Sigmoid colon (tissue), 7 donors: ENCODE measurements around the gene VAT1L. TPM values are rescaled to one million over a fixed set of nuclear protein-coding genes. Genes with fewer than 3 reads are reported as not detected.

Source experiments
- DNase-seq: peaks from one replicate; pipeline ENCODE4 v3.0.0-alpha.2; 2019
- H3K27ac ChIP-seq, 4 donors: fragments of 200-600 bp; sonication (generic); one replicate each; pipeline ENCODE4 v1.5.1; 2016 to 2019; ENCODE audit warnings: mild to moderate bottlenecking in 1 of 4
- H3K27me3 ChIP-seq, 3 donors: fragments of 200-600 bp; sonication (generic); one replicate each; pipeline ENCODE4 v1.5.1; 2019; ENCODE audit warnings: mild to moderate bottlenecking in 1 of 3
- H3K36me3 ChIP-seq, 4 donors: fragments of 200-600 bp; sonication (generic); one replicate each; pipeline ENCODE4 v1.5.1; 2016 to 2019
- H3K4me1 ChIP-seq, 4 donors: fragments of 200-600 bp; sonication (generic); one replicate each; pipeline ENCODE4 v1.5.1; 2017 to 2019
- H3K4me3 ChIP-seq, 4 donors: fragments of 200-600 bp; sonication (generic); one replicate each; pipeline ENCODE4 v1.5.1; 2017 to 2019; ENCODE audit warnings: mild to moderate bottlenecking in 2 of 4, moderate library complexity in 1 of 4
- H3K9me3 ChIP-seq, 4 donors: fragments of 200-600 bp in 3 of 4; sonication (generic) in 3 of 4; one replicate each; pipeline versions ENCODE4 v1.5.1 to v1.6.1; 2013 to 2019
- EP300 ChIP-seq, 4 donors: sonication (generic); formaldehyde crosslinking; IDR thresholded peaks; one replicate each; pipeline ENCODE4 v1.6.1; 2017; ENCODE audit warnings: antibody characterized with exemption in 4 of 4
- POLR2A ChIP-seq, 2 donors: fragments of 450-650 bp; IDR thresholded peaks; one replicate each; pipeline ENCODE4 v1.6.1; 2016; ENCODE audit warnings: antibody characterized with exemption in 2 of 2, mild to moderate bottlenecking in 2 of 2, moderate library complexity in 2 of 2
- POLR2AphosphoS5 ChIP-seq, 4 donors: sonication (generic); formaldehyde crosslinking; IDR thresholded peaks; one replicate each; pipeline ENCODE4 v1.6.1; 2017; ENCODE audit warnings: antibody characterized with exemption in 4 of 4
- WGBS, 2 donors: extraction: QIAGEN DNeasy Blood & Tissue Kit; methylation state at CpG; one replicate each; pipeline ENCODE4 v1.1.7; 2013; 5-methylcytosine and 5-hydroxymethylcytosine counted together
- intact Hi-C: fragments of 100-400 bp; cut with DNase I; formaldehyde crosslinking; loops from one replicate; pipeline ENCODE4 v1.15.1; 2023
- polyA plus RNA-seq, 3 donors: library from polyadenylated mRNA; stranded (reverse); fragments of 200-250 nt; gene quantifications; one replicate each; pipeline ENCODE4 v1.2.3, GENCODE V29; 2013
- total RNA-seq, 4 donors: library from RNA; depleted of rRNA; stranded (reverse); fragments of >200 nt; gene quantifications; one replicate each; pipeline ENCODE4 v1.1.0, GENCODE V29; 2016
- TF ChIP-seq, protein P1 (sequence below), 4 experiments: fragments of 450-650 bp in 3 of 4; fragments of 200-600 bp in 1 of 4; IDR thresholded peaks; one replicate each; pipeline ENCODE4 v1.5.1; 2016 to 2019; ENCODE audit warnings: antibody characterized with exemption in 4 of 4, mild to moderate bottlenecking in 3 of 4, moderate library complexity in 2 of 4
- donor health status: healthy with polysubstance abuse.
- donor health status: Bipolar disorder and iron deficiency.
- donor health status: healthy.

The VAT1L gene
- total and polyA plus RNA-seq, 7 donors = 0.60 to 6.4 (median 4.5) TPM

GRCh38 chr16:77820340-77820739, 32.0 kb downstream of the VAT1L start:
- no peak overlapping the region for H3K27ac ChIP-seq
- no peak overlapping the region for H3K4me3 ChIP-seq
- intact Hi-C loops = no loop called here
- H3K9me3 ChIP-seq = no peaks in the 10 kb centered on the region
- H3K4me1 ChIP-seq = no peaks in the 10 kb centered on the region
- DNase-seq = no peak
- peaks cover 0 to 4% (median 0%) of the 10 kb centered on the region in 3 donors for H3K27me3 ChIP-seq
- H3K36me3 ChIP-seq = no peaks in the 10 kb centered on the region
- 48 to 68% methylated on average over 3 of the region's 3 CpGs for WGBS, 2 donors
- TF ChIP-seq POLR2AphosphoS5 (IDR thresholded peaks at IDR 0.05) = no peak
- TF ChIP-seq, protein P1, sequence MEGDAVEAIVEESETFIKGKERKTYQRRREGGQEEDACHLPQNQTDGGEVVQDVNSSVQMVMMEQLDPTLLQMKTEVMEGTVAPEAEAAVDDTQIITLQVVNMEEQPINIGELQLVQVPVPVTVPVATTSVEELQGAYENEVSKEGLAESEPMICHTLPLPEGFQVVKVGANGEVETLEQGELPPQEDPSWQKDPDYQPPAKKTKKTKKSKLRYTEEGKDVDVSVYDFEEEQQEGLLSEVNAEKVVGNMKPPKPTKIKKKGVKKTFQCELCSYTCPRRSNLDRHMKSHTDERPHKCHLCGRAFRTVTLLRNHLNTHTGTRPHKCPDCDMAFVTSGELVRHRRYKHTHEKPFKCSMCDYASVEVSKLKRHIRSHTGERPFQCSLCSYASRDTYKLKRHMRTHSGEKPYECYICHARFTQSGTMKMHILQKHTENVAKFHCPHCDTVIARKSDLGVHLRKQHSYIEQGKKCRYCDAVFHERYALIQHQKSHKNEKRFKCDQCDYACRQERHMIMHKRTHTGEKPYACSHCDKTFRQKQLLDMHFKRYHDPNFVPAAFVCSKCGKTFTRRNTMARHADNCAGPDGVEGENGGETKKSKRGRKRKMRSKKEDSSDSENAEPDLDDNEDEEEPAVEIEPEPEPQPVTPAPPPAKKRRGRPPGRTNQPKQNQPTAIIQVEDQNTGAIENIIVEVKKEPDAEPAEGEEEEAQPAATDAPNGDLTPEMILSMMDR (IDR thresholded peaks at IDR 0.05) = no peak
- TF ChIP-seq POLR2A (IDR thresholded peaks at IDR 0.05) = no peak
- no peak for TF ChIP-seq EP300 (IDR thresholded peaks at IDR 0.05)

DNA sequence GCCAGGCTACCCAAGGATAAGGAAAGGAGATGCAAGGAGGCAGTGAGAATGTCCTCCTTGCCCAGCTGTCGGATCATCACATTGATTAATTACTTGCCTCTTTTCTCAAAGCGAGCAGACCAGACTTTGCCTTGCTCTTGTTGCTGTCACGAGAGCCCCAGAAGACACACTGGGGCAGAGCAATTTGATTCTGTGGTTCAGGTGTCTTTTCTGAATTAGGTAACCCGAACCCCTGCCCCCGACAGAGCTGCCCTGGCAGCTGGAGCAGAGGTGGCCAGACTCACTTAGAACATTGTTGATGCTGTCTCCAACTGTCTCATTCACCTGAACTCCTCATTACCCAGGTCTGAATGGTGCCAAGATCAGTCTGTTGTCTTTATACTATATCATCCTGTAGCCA, 34.3 kb downstream of the VAT1L start:
- intact Hi-C loops = no loop called here
- H3K27ac ChIP-seq = no peak overlapping the region
- peaks cover 0 to 4% (median 0%) of the 10 kb centered on the region in 3 donors for H3K27me3 ChIP-seq
- H3K36me3 ChIP-seq = no peaks in the 10 kb centered on the region
- no peak for DNase-seq
- no peaks in the 10 kb centered on the region for H3K9me3 ChIP-seq
- TF ChIP-seq, protein P1 (IDR thresholded peaks at IDR 0.05) = no peak
- TF ChIP-seq POLR2AphosphoS5 (IDR thresholded peaks at IDR 0.05) (no peak), EP300 (IDR thresholded peaks at IDR 0.05) (no peak), POLR2A (IDR thresholded peaks at IDR 0.05) (no peak)
- no peak overlapping the region for H3K4me3 ChIP-seq
- 76 to 80% methylated on average over 5 of the region's 5 CpGs for WGBS, 2 donors
- H3K4me1 ChIP-seq = no peaks in the 10 kb centered on the region

DNA sequence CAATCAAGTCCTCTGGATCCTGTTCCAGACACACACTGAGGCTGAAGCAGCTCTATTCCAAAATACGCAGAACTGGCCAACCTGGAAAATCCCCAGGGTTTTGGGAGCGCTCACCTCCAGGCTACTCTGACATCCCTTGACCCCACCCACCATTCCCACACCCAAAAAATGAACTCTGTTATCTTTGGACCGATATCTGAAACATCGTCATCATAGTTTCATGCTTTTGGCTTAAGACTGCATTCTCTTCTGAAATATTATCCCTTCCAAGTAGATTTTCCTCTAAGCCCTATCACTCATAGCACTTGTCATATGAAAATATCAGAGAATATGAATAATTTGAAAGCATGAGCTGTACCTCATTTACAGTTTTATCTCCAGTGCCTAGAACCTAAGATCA, 34.7 kb downstream of the VAT1L start:
- TF ChIP-seq POLR2A (IDR thresholded peaks at IDR 0.05) (no peak), POLR2AphosphoS5 (IDR thresholded peaks at IDR 0.05) (no peak), EP300 (IDR thresholded peaks at IDR 0.05) (no peak)
- TF ChIP-seq, protein P1 (IDR thresholded peaks at IDR 0.05) = no peak
- intact Hi-C loops = no loop called here
- WGBS, 2 donors = 73 to 86% methylated on average over 4 of the region's 4 CpGs

DNA sequence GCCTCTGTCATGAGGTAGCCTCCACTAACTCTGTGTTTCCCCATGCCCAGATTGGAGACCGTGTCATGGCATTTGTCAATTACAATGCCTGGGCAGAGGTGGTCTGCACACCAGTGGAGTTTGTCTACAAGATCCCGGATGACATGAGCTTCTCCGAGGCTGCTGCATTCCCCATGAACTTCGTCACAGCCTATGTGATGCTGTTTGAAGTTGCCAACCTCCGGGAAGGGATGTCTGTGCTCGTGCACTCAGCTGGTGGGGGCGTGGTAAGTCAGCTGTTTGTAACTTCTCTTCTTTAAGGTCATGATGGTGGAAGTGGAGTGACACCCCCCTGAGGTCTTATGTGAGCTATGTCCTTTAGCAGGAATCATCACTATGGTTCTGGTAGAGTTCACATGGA, 36.8 kb downstream of the VAT1L start:
- Histone ChIP-seq H3K36me3 (no peaks in the 10 kb centered on the region), H3K27ac (no peak overlapping the region), H3K9me3 (no peaks in the 10 kb centered on the region), H3K4me1 (no peaks in the 10 kb centered on the region), H3K27me3 (peaks cover 0 to 4% (median 0%) of the 10 kb centered on the region in 3 donors), H3K4me3 (no peak overlapping the region)
- DNase-seq = no peak
- intact Hi-C loops = no loop called here
- TF ChIP-seq POLR2AphosphoS5 (IDR thresholded peaks at IDR 0.05) (no peak), POLR2A (IDR thresholded peaks at IDR 0.05) (no peak), EP300 (IDR thresholded peaks at IDR 0.05) (no peak)
- TF ChIP-seq, protein P1 (IDR thresholded peaks at IDR 0.05) = no peak
- WGBS, 2 donors = 80 to 88% methylated on average over 7 of the region's 7 CpGs

More for the DNA sequence above, 34.7 kb downstream of the VAT1L start:
- no peaks in the 10 kb centered on the region for H3K9me3 ChIP-seq
- DNase-seq = no peak
- H3K27ac ChIP-seq = no peak overlapping the region
- H3K36me3 ChIP-seq = no peaks in the 10 kb centered on the region
- no peak overlapping the region for H3K4me3 ChIP-seq
- peaks cover 0 to 4% (median 0%) of the 10 kb centered on the region in 3 donors for H3K27me3 ChIP-seq
- no peaks in the 10 kb centered on the region for H3K4me1 ChIP-seq

GRCh38 chr16:77827032-77827431, 38.7 kb downstream of the VAT1L start:
- Histone ChIP-seq H3K4me1 (no peaks in the 10 kb centered on the region), H3K36me3 (no peaks in the 10 kb centered on the region), H3K27ac (no peak overlapping the region), H3K9me3 (no peaks in the 10 kb centered on the region), H3K27me3 (no peaks in the 10 kb centered on the region), H3K4me3 (no peak overlapping the region)
- DNase-seq = no peak
- WGBS, 2 donors = 77 to 88% methylated on average over 3 of the region's 3 CpGs
- intact Hi-C loops = no loop called here
- TF ChIP-seq EP300 (IDR thresholded peaks at IDR 0.05) = no peak
- TF ChIP-seq POLR2AphosphoS5 (IDR thresholded peaks at IDR 0.05) = no peak
- TF ChIP-seq POLR2A (IDR thresholded peaks at IDR 0.05) = no peak
